Hematopoietic multipotent progenitor cell (in vitro differentiated cells): ENCODE results near the gene DPP6. TPM values are rescaled to one million over a fixed set of nuclear protein-coding genes. Genes with fewer than 3 reads are reported as not detected.
"Not testable (repeated sequence)": the region's sequence is repeated elsewhere in the genome, so short reads cannot be mapped to it uniquely, and the experiment has no call there.

ENCODE experiments used
- DNase-seq, 3 donors: peaks; one replicate each; pipeline ENCODE4 v3.0.0-alpha.2; 2011 to 2015; ENCODE audit warnings: low read depth in 2 of 3, low spot score in 2 of 3
- total RNA-seq: library from RNA; depleted of rRNA; stranded (reverse); fragments of >200 nt; gene quantifications from one replicate; pipeline ENCODE4 v1.2.3, GENCODE V29; 2012

DPP6 gene
- total RNA-seq, 1 donor, result 0.27 TPM

DNA sequence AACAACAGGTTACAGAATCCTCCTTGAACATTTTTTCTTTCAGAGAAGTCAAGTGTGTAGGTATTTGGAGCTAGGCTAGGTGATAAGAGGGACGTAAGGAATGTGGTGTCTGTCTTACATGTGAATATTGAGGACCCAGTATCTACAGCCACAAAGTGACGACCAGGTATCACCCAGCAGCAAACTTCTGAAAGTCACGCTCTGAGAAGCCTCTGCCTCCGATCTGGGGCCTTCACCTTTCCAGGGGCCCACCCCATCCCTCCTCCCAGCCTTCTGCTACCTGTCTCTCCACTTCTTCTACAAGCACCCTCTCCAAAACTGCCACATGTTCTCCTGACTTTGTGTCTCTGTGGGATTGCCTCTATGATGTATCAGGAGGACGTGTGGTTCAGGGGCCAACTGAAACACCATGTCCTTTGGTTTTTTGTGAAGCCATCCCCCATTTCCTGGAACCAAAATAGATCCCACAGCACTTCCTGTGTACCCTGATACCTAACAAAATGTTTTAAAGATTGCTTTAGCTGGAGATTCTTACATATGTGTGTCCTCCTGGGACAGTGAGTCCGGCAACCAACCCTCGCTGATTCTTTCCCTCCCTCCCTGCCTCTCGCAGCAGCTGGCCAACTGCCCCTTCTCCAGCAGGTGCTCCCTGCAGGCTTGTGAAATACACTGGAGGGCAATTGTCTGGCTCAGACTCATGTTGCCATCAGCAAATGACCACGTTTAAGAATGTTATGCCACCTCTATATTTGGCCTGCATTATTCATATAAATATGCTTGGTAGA, 93.9 kb downstream of the DPP6 start:
- not testable (repeated sequence) for DNase-seq

DNA sequence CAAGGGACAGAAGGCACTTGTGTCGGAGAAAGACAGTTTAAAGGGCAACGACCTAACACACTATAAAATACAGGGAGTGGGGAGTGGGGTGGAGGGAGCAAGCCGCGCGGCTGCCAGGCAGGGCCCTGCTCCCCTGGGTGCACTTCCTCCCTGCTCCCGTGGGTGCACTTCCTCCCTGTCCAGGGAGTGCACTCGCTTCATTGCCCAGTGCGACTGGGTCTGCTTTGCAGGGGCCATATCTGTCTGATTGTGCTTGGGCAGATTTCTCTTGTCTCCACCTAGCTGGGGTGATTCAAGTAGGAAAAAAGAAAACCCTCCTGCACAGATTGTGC, 94.5 kb downstream of the DPP6 start:
- DNase-seq, result not testable (repeated sequence)

DNA sequence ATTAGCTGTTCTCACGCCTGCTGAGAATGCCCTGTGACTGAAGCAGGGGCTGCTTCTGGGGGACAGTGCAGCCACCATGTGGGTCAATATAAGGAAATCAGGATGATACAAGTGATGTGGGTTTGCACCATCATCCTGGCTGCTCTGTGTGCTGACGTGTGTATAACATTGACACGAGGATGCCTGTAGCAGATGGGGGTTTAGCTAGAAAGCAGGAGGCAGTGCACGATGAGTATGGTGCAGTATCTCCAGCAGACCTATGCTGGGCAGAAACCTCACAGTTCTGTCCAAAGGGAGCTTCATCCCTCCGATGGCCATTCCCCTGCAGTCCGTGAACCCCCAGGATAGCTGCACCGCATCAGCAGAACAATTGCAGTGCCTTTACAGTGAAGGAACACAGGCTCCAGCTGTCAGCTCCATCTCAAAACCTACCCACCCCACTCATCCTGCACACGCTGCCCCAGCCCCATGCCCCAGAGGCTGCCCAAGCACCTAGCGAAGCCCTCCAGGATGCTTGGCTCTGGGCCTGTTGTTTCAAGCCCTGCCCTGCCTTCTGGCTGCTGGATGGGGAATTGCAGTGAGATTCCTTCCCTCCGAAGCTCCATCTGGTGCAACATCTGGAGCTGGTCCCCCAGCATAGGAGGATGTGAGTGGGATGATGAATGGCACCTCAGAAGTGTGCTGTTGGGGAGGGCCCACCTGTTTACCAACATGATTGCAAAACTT, 96.8 kb downstream of the DPP6 start:
- not testable (repeated sequence) for DNase-seq

DNA sequence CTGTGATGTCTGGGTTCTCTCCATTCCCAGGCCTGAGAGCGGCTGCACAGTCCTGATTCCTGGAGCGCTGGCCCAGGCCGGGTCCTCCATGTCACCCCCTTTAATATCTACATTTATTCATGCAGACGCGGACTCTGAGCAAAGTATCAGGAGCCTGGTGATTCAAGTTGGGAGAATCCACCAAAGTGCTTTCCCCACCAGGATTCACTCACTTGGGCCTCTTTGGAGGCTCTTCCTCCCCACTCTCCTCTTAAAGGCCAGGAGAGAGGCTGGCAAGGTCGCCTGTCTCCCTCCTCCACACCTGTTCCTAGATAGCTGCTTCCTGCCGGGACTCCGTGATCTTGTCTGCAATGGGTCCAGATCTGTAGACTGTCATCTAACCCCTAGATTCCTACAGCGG, 98.5 kb downstream of the DPP6 start:
- not testable (repeated sequence) for DNase-seq

DNA sequence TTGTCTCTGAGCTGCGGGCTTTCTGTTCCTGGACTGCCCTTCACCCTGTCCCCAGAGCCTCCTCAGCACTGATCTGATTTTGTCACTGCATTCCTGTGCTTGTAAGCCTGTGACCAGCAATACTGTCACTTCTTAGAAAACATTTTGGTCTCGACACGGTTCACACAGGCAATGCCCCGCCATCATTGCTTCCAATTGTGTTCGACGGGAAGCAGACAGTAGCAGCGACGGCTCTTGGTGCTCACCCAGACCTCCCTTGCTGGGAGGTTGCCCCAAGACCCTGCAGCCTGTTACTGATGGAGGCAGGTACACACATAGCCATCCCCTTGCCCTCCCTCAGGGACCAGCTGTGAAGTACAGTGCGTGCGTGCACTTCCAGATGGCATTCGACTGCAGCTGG, 99.1 kb downstream of the DPP6 start:
- not testable (repeated sequence) for DNase-seq

DNA sequence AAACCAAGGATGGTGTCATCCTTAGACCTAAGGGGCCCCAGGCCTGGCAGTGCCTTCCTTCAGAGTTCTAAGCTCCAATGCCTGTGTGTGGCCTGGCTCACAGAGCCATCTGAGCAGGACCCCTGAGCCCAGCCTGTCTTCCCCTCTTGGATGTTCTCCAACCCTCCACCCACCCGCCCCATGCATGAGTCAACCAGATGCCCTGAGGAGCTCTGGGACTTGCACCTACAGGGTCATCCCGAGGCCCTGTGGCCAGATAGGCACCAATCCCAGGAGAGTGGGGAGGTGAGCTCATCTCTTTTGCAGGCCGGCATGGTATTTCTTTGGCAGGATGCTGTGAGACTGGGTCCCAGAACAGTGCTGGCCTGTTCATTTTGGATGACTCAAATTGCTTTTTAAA, 103.7 kb downstream of the DPP6 start:
- not testable (repeated sequence) for DNase-seq

DNA sequence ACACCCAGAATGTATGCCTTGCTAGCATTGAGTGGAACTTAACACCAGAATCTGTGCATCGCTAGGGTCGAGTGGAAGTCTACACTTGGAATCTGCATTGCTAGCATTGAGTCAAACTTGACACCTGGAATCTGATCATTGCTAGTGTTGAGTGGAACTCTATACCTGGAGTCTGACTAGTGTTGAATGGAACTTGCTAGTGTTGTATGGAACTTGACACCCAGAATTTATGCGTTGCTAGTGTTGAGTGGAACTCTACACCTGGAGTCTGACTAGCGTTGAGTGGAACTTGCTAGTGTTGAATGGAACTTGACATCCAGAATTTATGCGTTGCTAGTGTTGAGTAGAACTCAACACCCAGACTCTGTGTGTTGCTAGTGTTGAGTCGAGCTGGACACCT, 110.7 kb downstream of the DPP6 start:
- not testable (repeated sequence) for DNase-seq

DNA sequence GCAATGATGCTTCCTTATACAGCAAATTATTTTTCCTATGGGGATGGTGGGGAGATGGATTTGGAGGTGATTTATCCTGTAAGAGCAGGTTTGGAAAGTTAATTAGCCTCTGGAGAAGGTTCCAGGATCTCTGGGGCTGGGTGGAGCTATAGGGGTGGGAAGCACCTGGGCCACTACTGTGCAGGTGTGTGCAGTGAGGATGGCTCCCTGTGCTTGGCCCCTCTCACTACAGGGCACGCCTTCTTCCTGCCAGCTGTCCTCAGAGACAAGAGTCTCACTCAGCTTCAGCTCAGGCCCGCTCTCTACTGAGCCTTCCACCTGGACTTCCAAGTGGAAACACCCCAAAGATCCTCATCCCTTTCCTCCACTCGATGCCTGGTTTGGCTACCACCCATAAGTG, 111.4 kb downstream of the DPP6 start:
- DNase-seq, result not testable (repeated sequence)

DNA sequence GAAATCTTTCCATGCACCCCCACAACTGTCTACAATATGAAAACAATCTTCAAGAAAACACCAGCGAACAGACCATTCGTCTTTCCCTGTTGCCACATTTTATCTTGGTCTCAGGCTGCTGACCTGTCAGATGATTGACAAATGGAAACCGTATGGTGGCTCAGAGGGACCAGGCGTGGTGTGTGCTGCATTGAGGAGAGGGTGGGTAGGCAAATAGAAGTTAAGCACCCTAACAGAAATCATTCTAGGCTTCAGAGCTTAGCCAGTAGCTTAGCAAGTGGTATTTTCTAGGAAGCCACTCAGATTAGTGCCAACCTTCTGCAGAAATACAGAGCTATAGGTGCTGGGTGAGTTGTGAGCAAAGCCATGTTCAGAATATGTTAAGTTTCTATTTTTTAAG, 114.9 kb downstream of the DPP6 start:
- DNase-seq, result no peak

DNA sequence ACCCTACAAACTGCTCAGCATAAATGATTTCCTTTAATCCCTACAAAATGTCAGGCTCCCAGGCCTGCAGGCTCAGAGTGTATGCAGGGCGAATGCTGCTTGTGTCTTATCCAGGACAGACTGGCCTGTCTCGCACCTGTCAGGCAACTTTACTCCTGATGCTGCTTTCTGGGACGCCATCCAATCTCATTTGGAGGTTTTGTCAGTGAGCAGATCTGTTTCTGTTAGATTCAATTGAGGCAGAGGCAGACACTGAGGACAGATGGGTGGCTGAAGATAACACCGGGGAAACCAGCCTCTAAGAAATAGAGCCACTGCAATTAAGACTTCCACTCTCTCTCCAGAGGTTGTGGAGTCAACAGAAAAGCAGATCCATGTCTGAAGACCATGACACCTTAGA, 115.6 kb downstream of the DPP6 start:
- DNase-seq, result no peak

DNA sequence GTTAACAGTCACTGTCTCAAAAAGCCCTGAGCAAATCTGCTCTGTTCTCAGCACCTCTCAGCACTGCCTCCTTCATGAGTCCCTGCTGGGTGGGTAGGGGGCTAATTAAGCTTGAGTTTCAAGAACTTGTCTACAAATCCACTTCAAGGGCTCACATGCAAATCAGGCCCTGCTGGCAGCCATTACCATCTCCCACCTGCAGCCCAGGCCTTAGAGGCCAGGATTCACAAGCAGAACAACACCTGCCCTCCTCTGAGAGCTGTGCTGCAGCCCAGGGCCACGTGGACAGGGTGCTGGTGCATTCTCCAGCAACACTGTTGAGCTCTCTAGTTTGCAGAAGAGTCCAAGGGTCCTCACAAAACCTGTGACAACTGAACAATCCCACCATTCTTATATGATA, 119.2 kb downstream of the DPP6 start:
- DNase-seq, result no peak

DNA sequence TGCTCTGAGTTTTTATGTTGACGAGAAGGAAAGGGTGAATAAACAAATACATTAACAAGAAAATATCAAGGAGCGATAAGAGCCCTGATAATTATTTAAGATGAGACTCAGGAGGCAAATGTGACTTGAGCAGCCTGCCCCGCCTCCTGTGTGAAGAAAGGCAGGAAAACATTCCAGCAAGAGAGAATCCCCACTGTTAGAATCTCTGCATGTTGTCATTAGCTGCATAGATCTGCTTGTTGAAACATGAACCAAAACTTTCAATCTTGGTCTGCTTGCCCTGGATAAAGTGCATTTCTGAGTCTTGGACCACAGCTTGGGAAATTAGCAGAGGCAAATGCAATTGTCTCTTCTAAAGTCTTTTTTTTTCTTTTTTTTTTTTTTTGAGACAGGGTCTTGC, 120.0 kb downstream of the DPP6 start:
- DNase-seq, result no peak

DNA sequence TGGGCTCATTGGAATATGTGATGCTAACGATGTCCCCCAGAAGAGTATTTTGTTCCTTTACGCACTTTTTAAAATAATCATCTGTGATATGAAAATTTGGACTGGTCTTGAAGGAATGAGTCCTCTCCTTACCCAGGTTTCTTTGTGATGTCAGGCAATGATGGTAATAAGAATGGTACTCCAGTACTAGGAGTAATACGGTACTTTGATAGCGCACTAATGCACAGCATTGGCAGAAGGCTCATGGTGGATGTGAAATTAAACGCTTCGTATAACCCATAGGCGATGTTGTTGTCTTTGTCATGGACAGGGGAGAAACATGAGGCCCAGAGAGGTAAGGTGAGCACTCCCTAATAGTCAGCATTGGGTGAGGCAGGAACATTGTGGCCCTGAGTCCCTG, 125.4 kb downstream of the DPP6 start:
- DNase-seq, result no peak

DNA sequence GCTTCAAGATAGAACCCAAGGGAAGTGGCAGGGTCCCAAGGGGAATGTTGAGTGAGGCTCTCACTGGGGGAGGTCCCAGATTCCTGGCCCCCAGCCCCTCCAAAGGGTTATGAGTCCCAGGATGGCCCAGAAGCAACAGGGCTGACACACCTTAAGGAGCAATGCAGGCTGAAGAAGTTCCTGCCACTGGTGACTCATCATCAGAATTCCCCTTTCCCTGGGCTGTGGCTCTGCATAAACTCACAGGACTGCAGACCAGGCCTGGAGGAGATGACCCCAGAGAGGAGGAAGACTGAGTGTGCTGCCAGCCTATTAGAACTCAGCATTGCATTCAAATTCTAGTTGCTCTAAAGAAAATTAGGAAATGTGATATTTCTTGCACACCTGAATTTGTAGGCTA, 126.7 kb downstream of the DPP6 start:
- no peak for DNase-seq

DNA sequence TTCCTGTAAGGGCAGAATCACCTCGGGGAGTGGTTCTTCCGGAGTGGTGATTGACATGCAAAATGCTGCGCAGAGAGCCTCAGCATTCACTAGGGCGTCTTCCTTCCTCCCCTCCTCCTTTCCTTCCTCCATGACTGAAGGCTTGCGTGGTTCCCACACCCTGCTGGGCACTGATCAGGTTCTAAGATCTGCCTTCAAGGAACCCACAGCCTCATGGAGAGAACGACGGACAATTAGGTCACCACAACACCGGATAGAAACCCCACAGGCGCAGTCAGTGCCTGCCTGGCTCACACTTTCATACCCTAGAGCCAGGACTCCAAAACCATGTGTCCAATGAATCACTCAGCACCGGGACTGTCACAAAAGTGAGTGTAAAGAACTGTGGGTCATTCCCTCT, 131.3 kb downstream of the DPP6 start:
- no peak for DNase-seq

DNA sequence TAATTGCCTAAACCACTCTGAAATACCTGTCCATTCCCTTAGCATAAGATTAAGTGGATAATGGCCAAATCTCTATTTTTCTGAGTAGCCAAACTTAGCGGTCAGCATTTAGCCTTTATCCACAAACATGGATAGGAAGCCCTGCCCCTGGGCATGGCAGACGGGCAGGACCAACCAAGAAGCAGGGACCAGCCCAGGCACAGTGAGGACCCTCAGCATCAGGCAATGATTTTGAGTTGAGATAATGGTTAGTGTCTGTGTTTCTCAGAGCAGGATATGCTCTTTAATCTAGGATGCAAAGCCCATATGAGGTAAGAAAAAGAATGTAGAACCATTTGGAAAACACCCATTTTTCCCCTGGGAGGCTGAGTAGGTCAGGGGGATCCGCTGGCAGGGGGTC, 131.7 kb downstream of the DPP6 start:
- no peak for DNase-seq

DNA sequence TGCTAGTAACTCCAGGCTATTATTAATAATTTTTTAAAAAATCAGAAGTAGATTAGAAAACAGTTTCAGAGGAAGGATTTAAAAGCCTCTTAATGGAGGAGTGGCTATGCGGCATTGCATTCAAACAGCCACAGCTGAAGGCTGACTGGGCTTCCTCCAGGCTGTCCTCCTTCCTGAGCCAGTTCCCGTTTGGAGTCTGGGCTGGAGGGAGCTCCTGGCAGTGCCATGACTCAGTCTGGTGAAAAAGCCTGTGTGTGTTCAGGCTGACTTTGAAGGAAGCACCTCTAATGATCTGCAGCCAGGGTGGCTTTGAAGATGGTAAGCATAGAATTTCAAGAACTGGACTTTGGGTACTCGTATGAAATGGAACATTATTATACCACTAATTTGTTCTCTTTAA, 134.6 kb downstream of the DPP6 start:
- DNase-seq, result no peak

DNA sequence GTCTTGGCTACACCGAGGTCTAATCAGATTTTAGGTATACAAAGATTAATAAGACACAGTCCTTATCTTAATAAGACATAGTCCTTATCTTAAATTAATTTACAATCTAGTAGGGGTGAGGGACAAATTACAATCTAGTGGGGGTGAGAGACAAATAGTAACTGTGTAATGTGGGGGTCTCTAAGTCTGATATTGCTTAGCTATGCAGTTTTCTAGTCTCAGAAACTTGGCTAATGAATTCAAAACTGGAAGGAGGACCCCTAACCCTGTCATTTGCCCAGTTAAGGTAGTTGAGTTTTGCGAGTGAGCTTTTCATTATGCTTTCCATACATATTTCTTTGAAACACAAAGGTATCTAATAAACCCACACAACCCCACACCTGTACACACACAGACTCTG, 136.1 kb downstream of the DPP6 start:
- DNase-seq, result no peak

DNA sequence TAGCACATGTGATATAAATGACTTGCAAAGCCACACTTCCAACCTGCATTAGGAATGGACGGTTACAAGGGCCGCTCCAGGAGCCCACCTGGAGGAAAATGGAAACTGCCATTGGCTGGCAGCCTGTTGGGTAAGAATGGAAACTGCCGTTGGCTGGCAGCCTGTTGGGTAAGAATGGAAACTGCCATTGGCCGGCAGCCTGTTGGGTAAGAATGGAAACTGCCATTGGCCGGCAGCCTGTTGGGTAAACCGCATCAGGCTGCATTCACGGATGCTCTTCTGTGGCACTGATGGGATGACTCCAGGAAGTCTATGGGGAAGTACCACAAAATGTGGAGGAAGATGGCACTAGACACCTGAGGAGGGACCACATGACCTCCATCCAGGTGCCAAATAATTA, 143.1 kb downstream of the DPP6 start:
- DNase-seq, result no peak

DNA sequence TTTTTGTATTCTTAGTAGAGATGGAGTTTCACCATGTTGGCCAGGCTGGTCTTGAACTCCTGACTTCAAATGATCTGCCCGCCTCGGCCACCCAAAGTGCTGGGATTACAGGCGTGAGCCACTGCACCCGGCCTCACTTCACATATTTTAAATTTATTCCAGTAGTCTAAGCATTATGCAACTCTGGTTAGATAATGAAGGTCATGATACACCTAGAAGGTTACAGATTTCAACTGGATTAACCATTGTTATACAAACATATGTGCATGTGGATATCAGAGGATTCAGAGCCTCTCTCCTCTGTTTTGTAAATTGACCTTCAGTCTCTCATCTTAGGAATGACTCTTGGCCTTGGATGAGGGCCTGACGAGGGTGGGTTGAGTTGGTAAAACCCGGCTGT, 146.3 kb downstream of the DPP6 start:
- no peak for DNase-seq

DNA sequence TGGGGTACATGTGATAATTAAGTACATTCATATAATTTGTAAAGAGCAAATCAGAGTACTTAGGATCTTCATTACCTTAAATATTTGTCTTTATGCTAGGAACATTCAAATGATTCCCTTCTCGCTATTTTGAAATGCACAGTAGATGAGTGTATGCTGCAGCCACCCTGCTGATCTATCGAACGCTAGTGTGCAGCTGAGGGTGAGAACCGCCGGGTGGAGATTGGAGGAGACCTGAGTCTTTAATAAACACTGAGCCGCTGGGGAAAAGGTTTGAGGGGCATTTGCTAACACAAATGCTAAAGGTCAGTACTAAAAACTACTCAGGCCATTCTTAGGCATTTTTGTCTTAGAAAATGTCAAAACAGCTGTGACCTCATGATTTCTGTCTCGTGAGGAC, 148.0 kb downstream of the DPP6 start:
- no peak for DNase-seq

DNA sequence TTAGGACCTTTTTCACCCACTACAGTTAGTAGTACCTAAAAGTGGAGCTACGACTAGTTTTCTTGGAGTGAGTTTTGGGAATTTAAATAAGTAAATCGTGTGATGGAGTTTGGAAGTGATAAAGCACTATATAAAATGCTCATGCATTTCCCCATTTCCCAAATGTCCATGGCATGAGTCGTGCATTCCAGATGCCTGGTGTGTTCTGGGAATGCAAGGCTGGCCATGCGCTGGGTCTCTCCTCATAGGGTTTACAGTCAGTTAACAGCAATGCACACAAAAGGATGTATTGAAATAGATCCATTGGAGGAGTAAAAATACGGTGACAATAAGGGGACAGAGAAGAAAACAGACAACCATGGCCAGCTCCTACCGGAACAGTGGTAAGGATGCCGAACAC, 149.8 kb downstream of the DPP6 start:
- no peak for DNase-seq

DNA sequence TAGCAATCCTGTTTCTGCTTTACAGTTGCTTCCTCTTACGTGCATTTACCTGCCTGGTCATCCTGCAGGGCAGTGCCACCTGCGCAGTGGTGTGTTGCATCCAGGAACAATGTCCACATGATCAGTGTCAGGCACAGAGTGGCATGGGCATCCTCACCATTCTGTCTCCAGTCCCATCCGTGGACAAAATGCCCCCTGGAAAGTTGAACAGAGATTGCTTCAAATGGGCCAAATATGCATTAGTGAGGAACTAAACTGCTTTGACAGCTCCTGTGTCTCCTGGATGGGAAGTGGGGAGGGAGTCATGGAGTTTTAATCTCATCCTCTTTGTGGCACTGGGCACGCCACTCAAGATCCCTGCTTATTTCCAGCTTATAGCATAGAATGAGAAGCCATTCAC, 151.8 kb downstream of the DPP6 start:
- DNase-seq, result no peak
